GM18861 (cell line): ENCODE results near the gene F10.

Experiments
- ATAC-seq: cut with Tn5 transposase; IDR thresholded peaks from one replicate; pipeline ENCODE4 v1.9.1; 2021; ENCODE audit not compliant: unreplicated experiment

Gene F10

DNA sequence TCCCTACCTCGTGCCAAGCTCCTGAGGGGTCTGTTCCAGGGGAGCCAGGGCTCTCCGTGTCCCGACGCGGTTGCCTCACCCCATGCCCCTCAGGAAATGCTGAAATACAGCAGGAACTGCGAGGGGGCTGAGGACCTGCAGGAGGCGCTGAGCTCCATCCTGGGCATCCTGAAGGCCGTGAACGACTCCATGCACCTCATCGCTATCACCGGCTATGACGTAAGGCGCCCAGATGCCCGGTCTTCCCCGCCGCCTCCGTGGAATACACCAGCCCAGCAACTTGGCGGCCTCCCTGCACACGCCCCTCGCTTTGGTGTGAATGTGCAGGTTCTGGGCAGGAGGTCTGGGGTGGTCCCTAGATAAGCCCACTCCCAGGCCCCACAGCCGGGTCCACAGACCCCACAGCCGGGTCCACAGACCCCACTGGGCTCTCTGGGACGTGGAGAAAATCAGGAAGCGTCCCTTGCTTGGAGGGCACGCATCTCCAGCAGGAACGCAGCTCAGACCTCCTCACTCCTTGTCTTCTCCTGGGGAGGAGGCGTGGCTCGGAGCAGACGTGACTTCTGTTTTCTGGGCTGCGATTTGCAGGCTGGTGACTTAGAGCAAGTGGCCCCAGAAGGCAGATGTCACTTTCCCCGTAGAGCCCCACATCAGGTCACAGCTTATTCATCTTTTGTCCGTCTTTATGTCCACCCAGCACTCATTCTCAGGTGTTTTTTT is 36.4 kb upstream of the F10 start:
- no peak for ATAC-seq

- ATAC-seq, result no peak
Observed at GRCh38 chr13:113086991-113087922, 35.3 kb upstream of the F10 start.

DNA sequence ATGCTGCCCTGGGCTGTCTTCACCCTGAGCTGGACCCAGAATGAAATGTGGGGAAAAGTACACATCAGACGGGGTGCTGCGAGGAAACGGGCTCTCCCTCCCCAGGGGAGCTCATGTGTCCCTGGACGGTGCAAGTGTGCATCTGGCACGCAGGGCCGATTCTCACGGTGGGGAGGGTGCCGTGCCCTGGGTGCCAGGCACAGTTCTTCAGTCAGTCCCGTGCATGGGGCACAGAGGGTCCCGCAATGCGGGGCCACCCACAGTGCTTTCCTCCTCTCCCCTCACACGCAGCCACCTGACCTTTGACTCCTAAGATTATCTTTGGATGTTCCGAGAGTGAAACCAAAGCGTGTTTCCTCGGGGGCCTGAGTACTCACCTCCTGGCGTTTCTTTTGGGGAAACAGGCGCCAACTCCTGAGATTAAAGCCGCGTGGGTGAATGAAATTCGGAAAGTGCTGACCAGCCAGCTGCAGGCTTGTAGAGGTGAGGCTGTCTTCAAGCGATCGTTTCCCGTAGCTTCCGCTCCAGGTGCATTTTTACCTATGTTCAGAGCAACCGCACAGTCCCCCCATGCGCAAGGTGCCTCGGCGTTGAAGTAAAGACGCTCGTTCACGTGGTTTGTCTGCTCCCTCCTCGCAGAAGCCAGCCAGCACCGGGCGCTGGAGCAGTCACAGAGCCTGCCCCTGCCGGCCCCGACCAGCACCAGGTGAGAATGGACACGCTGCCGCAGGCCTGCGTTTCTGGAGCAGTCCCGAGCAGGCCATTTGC is 34.5 kb upstream of the F10 start:
- ATAC-seq, result no peak

DNA sequence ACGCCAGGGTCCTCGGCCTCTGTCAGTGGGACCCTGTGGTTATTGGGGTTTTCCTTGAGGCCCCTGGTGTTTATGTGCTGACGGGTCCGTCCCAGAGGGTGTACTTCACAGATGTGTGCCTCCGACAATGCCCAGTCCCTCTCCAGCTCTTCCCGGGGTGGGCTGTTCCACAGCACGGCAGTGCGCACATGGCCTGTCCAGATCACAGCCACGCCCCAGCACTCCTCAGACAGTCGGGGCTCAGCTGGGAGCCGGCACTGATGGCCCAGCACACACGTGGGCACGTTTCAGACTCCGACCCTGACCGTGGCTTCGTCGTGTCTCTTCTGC is 33.9 kb upstream of the F10 start:
- no peak for ATAC-seq

DNA sequence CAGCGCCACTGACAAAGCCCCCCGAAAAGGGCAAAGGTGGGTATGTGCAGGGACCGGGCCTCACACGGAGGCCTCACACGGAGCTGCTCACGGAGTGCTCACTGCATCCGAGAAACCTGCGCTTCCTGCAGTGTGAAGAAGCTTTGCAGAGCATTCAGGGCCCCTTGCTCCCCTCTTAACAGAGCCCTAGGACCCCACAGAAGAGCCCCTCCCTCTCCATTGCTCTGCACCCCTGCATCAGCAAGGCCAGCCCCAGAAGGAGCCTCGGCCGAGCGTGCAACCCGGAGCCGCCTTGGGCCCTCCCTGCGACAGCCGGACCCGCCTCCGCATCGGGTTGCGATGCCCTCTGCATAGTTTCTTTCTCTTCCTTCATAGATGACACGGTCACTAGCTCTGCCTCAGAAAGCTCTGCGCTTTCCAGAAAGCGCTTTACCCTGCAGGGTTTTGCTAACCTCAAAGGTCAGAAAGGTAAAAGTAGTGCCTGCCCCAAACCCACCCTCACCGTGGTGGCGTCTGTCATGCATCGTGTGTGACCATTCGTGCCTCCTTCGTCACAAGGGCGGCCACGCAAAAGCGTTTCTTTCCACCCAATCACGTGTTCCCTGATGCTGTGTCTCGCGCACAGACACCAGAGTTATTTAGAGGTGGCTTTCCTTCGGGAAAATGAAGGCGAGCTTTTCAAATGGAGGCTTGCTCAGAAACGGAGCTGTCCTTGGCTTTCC is 32.7 kb upstream of the F10 start:
- no peak for ATAC-seq

GRCh38 chr13:113090415-113090770 is 32.2 kb upstream of the F10 start:
- ATAC-seq, result no peak

DNA sequence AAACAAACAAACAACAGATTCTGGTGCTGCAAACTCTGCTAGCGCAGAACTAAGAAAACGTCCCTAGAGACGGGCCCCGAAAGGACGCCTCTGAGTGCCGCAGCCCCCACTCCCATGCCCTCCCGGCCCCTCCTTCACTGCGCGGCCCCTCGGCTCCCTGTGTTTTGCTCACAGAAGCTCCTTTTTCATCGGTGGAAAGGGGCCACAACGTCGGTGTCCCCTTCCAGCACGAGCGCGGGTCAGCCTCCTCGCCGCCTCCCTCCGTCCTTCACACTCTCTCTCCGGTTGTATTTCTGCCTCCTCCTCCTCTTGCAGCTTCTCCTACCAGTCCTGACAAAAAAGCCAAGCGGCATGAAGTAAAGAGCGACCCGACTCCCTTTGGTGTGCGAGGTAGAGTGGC is 31.8 kb upstream of the F10 start:
- no peak for ATAC-seq

DNA sequence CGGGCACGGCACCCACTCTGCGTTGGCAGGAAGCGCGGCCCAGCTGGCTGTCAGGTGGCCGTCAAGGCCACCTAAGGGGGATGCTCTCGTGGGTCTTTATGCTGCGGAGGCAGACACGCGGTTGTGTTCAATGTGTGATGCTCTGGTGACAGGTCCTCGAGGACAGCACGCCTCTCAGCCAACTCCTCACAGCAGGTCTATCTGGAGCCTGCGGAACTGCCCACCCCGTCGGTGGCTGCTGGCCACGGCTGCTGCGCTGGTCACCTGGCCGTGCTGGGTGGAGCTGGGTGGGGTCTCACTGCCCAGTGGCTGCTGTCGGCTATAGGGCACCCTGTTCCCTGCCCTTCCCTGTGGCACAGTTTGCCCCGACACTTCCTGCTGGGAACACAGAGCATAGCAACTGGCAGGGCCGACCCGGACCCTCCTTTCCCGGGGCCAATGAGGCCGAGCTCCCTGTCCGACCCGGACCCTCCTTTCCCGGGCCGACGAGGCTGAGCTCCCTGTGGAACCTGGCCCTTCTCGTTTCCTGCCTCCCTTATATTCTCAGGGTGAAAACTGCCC is 31.3 kb upstream of the F10 start:
- no peak for ATAC-seq

- ATAC-seq, result no peak
Observed at GRCh38 chr13:113091891-113092775, 30.5 kb upstream of the F10 start.

GRCh38 chr13:113092776-113093579 is 29.6 kb upstream of the F10 start:
- ATAC-seq, result no peak

- no peak for ATAC-seq
Observed at GRCh38 chr13:113093580-113094409, 28.8 kb upstream of the F10 start.

GRCh38 chr13:113094410-113094800 is 28.2 kb upstream of the F10 start:
- ATAC-seq, result no peak

DNA sequence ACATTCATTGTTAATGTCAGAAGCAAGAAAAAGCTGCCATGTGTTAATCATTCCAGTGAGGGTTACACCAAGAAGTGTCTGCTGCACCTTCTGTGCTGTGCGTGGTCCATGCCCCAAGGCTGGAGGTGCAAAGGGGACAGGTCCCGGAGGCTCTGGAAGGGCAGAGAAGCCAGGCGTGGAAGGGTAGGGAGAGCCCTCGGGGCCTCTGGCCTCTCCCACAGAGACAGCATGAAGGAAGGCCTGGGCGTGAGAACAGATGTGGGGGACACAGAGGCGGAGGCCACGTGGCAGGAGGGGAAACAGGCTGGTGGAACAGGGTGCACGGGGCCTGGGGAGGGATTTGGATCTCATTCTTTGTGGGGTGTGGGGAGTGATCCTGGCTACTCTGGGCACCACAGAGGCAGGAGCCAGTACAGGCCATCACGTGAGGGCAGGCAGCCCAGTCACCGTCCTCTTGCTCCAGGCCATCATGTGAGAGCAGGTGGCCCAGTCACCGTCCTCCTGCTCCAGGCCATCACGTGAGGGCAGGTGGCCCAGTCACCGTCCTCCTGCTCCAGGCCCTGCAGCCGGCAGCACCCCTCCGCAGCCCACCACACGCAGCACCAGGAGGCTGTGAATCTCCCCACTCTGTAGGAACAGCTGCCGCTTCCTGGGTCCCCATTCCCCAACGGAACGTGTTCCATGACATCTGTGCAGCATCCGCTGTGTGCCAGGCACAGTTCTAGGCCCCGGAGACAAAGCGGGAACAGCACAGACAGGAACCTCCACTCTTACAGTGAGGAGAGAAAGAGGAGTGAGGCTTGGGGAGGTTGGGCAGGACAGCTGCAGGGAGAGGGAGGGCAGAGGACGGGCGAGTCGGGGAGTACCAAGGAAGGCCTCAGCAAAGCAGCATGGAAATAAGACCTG is 27.2 kb upstream of the F10 start:
- no peak for ATAC-seq

GRCh38 chr13:113096052-113096744 is 26.4 kb upstream of the F10 start:
- no peak for ATAC-seq

DNA sequence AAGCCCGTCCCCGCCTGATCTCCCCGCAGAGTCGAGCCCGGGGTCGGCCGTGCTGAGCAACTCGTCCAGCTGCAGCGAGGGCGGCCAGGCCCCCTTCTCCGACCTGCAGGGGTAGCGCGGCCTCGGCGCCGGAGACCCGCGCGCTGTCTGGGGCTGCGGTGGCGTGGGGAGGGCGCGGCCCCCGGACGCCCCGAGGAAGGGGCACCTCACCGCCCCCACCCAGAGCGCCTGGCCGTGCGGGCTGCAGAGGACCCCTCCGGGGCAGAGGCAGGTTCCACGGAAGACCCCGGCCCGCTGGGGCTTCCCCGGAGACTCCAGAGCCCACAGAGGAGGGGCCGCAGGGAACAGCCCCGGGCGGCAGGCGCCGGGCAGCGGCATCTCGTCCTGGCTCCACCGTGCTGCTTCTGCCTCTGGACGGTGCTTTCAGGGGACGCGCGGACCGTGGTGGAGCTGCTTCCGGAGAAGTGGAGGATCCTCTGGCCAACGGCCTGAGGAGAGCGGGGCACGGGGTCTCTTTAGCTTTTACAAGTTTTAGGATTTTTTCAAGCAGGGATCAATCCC is 25.8 kb upstream of the F10 start:
- ATAC-seq, result no peak

- no peak for ATAC-seq
Observed at GRCh38 chr13:113097651-113098050, 24.9 kb upstream of the F10 start.
